ENCODE results near the gene CCNJ. TPM values are rescaled to one million over a fixed set of nuclear protein-coding genes. Genes with fewer than 3 reads are reported as not detected.
A peak's percentile ranks its signal among the peaks of the same experiment; 100 is the strongest.

The CCNJ gene
- total and polyA plus RNA-seq, 2 of the 13 experiments (the other 11 are each of a cell fraction or from before 2014, with no cell fraction given) = 14.1 to 21.5 TPM

DNA sequence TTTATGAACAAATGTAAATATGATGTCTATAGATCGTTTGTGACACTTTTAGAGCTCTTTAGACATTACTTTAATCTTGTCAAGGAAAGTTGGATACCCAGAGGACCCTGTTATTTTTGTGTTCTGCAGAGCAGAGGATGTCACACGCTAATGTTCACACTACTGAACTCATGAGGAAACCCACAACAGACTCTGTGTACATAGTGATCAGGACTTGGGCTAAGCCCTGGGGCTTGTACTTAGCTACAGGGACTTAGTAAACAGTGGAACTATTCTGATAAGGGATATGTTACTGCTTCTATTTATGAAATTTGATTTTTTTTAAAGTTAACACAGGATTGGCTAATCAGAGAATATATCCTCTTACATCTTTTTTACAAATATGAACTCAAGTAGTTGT, 50.6 kb downstream of the CCNJ start (continued):
- TF ChIP-seq PCBP1 (IDR thresholded peaks at IDR 0.05; ENCODE audit: borderline replicate concordance, low read depth, low read length) = no peak
- TF ChIP-seq TRAFD1 (CRISPR knock-in tag; IDR thresholded peaks at IDR 0.05; ENCODE audit: borderline replicate concordance) = no peak
- no peak for TF ChIP-seq ZNF891 (CRISPR knock-in tag; IDR thresholded peaks at IDR 0.05)
- no peak for TF ChIP-seq YY1 (IDR thresholded peaks at IDR 0.05; ENCODE audit: insufficient read depth, insufficient replicate concordance, low read depth, low read length)
- TF ChIP-seq, protein P1, sequence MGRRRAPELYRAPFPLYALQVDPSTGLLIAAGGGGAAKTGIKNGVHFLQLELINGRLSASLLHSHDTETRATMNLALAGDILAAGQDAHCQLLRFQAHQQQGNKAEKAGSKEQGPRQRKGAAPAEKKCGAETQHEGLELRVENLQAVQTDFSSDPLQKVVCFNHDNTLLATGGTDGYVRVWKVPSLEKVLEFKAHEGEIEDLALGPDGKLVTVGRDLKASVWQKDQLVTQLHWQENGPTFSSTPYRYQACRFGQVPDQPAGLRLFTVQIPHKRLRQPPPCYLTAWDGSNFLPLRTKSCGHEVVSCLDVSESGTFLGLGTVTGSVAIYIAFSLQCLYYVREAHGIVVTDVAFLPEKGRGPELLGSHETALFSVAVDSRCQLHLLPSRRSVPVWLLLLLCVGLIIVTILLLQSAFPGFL (CRISPR knock-in tag; IDR thresholded peaks at IDR 0.05) = no peak
- no peak for TF ChIP-seq SOX13 (IDR thresholded peaks at IDR 0.05)
- peak in 1 of 2 experiments; percentile 52; a peak in 2 of 4 replicates for TF ChIP-seq SOX13 (CRISPR knock-in tag; conservative IDR thresholded peaks at IDR 0.05 in 1 of 2, IDR thresholded peaks at IDR 0.05 in 1 of 2)
- no peak for TF ChIP-seq IKZF5 (CRISPR knock-in tag; IDR thresholded peaks at IDR 0.05)
- no peak for TF ChIP-seq ZNF282 (IDR thresholded peaks at IDR 0.05; ENCODE audit: partially characterized antibody)
- TF ChIP-seq ZC3H4 (CRISPR knock-in tag; IDR thresholded peaks at IDR 0.05; ENCODE audit: borderline replicate concordance) = no peak
- no peak for TF ChIP-seq ZNF484 (CRISPR knock-in tag; IDR thresholded peaks at IDR 0.05; ENCODE audit: borderline replicate concordance, low read depth)
- no peak for TF ChIP-seq E2F5 (CRISPR knock-in tag; conservative IDR thresholded peaks at IDR 0.05)
- no peak for TF ChIP-seq ATAD3A (CRISPR knock-in tag; IDR thresholded peaks at IDR 0.05)
- no peak for TF ChIP-seq FOXA1 (IDR thresholded peaks at IDR 0.05)
- peak; percentile 83 for TF ChIP-seq FOXA1 (CRISPR knock-in tag; IDR thresholded peaks at IDR 0.05)
- no peak for TF ChIP-seq ZNF563 (CRISPR knock-in tag; IDR thresholded peaks at IDR 0.05)
- TF ChIP-seq THAP9 (CRISPR knock-in tag; IDR thresholded peaks at IDR 0.05; ENCODE audit: borderline replicate concordance) = no peak
- TF ChIP-seq, protein P2, sequence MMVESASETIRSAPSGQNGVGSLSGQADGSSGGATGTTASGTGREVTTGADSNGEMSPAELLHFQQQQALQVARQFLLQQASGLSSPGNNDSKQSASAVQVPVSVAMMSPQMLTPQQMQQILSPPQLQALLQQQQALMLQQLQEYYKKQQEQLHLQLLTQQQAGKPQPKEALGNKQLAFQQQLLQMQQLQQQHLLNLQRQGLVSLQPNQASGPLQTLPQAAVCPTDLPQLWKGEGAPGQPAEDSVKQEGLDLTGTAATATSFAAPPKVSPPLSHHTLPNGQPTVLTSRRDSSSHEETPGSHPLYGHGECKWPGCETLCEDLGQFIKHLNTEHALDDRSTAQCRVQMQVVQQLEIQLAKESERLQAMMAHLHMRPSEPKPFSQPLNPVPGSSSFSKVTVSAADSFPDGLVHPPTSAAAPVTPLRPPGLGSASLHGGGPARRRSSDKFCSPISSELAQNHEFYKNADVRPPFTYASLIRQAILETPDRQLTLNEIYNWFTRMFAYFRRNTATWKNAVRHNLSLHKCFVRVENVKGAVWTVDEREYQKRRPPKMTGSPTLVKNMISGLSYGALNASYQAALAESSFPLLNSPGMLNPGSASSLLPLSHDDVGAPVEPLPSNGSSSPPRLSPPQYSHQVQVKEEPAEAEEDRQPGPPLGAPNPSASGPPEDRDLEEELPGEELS (CRISPR knock-in tag; IDR thresholded peaks at IDR 0.05) = peak; percentile 55

Data from HepG2 (cell line).